ENCODE data around the gene ZNF331.
"Not testable (repeated sequence)": the region's sequence is repeated elsewhere in the genome, so short reads cannot be mapped to it uniquely, and the experiment has no call there.

The ZNF331 gene

DNA sequence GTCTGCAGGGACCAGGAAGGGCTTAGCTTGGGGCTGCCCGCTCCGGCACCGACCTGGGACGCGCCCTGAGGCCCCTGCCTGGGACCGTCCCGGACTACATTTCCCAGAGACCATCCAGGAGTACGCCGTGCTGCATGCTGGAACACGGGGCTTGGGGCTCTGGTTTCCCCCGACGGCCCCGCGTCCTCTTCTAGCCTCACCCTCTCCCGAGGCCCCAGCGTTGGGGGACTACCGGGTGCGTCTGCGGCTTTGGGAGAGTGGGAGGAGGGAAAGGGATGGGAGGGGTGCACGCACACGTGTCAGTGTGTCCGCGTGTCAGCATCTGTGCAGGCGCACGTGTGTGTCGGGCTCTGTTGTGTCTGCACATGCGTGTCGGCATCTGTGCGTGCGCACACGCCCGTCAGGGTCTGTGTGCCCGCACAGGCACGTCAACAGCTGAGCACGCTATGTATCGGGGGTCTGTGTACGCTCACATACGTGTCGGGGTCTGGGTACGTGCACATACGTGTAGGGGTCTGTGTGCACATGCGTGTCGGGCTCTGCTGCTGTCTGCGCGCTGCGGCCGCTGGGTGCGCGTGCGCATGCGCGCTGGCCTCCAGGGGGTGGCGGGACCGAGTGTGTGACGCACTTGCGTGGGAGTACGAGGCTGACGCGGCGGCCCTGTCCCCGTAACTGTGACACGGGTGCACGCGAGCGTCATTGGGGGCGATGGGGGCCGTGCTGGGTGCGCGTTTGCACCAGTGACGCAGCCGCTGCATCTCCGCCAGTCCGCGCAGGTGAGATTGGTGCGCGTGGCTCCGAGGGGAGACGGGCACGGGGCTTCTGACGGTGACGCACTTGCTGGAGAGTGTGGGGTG lies at the start of gene ZNF331:
ZNF331 (plus strand) TSS at position 625 of the 857 bp plus-strand sequence. CDS start 31,232 bp downstream, outside the sequence.
- peak; percentile 89 for DNase-seq

DNA sequence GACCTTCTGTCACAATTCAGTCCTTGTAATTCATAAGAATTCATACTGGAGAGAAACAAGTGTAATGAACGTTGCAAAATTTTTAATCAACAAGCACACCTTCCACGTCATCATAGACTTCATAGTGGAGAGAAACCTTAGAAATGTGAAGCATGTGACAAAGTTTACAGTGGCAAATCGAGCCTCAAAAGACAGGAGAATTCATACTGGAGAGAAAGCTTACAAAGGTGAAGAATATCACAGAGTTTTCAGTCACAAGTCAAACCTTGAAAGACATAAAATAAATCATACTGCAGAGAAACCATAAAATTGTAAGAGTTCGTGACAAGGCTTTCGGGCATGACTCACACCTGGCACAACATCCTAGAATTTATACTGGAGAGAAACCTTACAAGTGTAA lies 45.8 kb upstream of the ZNF331 start:
- DNase-seq: no peak

DNA sequence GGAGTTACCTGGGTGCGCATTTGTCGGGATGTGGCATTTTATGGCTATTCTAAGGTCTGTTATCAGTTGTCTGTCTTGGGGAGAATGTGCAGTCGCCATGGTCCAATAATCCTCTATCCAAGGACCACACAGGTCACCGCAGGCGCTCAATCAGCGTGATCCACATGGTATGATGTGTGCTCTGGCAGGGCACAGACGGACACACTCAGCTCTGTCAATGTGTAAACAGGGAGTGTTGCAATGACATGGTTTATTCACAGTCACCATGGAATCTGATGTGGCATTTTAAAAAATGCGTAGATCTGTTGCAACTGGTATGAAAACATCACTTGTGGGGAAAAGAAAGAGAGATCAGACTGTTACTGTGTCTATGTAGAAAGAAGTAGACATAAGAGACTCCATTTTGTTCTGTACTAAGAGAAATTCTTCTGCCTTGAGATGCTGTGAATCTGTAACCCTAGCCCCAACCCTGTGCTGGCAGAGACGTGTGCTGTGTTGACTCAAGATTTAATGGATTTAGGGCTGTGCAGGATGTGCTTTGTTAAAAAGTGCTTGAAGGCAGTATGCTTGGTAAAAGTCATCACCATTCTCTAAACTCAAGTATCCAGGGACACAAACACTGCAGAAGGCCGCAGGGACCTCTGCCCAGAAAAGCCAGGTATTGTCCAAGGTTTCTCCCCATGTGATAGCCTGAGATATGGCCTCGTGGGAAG lies 40.5 kb upstream of the ZNF331 start:
- not testable (repeated sequence) for DNase-seq

DNA sequence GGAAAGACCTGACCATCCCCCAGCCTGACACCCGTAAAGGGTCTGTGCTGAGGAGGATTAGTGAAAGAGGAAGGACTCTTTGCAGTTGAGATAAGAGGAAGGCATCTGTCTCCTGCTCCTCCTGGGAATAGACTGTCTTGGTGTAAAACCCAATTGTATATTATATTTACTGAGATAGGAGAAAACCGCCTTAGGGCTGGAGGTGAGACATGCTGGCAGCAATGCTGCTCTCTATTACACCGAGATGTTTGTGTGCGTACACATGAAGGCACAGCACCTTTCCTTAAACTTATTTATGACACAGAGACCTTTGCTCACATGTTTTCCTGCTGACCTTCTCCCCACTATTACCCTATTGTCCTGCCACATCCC lies 39.9 kb upstream of the ZNF331 start:
- DNase-seq: not testable (repeated sequence)

DNA sequence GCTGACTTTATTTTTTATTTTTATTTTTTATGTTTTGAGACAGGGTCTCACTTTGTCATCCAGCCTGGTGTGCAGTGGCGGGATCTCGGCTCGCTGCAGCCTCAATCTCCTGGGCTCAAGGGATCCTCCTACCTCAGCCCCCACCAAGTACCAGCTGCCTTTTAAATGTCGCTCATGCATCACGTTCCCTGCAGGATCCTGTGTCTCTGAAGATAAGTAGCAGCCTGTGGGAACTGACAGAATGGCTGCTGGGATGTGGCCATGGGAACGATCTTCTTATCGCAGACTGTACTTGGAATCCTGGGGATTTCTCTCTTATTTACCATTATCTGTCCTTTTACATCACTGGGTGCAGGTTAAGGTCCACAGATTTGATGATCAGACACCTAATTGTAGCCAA lies 34.8 kb upstream of the ZNF331 start:
- DNase-seq: not testable (repeated sequence)

DNA sequence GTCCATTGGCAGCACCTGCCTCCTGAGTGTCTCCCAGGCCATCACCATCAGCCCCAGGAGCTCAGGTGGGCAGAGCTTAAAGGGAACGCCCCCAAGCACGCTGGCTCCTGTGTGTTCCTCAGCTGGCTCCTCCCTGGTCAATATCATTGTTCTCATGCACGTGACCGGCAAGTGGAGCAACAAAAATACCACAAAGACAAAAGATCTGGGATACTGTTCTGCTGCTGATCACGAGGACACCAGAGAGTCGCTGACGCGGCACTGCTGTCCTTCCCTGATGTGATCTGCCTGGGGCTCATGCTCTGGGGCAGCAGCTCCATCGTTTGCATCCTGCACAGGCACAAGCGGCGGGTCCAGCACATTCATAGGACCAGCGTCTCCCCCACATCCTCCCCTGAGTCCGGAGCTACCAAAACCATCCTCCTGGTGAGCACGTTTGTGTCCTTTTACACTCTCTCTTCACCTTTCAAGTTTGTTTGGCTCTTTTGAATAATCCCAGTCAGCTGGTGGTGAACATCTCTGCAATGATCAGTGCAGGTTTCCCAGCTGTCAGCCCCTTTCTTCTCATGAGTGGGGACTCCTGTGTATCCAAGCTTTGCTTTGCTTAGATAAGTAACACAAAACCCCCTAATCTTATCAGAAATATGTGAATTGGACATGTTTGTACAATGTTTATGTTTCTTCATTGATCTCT lies 34.1 kb upstream of the ZNF331 start:
- not testable (repeated sequence) for DNase-seq

DNA sequence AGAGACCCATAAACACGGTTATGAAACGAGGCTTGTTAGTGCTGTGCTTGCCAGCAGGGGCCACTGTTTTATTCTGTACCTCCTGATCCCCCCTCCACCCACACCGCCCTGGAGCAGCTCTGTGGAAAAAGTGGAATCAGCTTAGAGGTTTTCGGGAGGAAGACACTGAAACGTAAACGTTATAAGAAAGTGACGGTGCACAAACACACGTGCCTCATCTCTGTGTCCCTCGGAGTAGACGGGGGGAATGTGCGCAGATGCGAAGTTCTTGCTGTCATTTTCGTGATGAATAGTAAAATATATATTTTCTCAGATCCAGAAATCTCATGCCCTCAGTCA lies 33.6 kb upstream of the ZNF331 start:
- not testable (repeated sequence) for DNase-seq

DNA sequence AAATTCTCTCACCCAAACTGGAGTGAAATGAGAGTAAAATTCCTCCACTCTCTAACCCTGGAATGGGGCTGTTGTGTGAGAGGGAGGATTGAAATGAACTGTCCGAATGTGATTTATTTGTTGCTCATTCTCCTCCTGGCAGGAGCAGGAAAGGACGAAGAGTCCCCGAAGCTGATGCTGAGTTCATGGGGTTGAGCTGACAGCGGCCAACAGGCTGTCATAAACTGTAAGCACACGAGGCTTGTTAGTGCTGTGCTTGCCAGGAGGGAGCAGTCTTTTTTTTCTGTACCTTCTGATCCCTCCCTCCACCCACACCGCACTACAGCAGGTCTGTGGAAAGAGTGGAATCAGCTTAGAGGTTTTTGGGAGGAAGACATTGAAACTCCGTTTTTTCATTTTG lies 33.1 kb upstream of the ZNF331 start:
- DNase-seq: no peak

DNA sequence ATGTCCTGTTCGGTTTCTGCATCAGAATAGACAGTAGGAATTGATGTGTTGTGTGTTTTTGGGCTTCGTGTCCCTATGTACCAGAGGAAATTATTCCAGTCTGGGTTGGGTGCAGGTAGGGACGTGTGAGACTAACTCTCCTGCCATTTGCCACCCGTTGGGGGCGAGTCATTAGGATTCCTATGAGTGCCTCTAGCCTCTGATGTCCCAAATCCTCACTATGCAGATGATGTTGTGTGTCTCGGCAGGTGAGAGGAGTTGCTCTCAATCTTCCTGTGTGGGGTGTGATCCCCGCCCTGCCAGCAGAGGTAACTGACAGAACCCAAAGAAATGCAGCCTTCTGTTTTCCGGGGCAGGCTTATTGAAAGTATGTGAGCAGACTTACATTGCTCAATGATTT lies 31.2 kb upstream of the ZNF331 start:
- DNase-seq: no peak

DNA sequence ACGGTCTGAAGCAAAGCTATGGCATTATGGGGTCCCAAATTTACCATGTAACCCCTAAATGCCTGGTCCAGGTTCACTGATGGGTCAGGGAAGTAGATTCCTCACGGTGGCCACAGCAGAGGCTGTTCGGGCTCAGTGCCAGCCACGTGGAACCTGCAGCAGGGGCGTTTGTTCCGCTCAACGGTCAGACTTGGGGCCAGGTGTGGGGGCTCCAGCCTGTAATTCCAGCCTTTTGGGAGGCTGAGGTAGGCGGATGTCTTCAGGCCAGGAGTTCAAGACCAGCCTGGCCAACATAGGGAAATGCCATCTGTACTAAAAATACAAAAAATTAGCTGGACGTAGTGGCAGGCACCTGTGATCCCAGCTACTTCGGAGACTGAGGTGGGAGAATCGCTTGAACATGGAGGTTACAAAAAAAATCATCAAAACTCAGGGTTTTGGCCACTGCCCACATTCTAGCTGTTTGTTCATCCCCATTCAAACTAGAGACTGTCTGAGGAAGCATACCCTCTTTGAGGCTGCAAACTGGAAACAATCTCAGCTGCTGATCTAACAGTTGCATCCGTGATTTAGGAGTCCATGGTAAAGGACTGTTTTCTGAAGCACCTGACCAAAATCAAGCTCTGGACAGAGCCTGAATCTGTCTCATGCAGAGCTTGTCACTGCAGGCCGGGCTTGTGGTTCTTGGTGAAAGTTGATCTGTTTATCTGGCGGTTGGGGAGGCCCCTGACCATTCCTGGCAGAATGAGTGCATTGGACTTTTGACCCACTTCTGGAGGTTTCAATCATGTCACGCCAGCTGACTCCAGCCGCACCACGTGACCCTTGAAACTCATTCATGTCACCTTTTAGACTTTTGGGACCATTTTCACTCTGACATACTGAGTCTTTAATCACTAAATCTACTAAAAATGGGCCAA lies 30.2 kb upstream of the ZNF331 start:
- DNase-seq: no peak

DNA sequence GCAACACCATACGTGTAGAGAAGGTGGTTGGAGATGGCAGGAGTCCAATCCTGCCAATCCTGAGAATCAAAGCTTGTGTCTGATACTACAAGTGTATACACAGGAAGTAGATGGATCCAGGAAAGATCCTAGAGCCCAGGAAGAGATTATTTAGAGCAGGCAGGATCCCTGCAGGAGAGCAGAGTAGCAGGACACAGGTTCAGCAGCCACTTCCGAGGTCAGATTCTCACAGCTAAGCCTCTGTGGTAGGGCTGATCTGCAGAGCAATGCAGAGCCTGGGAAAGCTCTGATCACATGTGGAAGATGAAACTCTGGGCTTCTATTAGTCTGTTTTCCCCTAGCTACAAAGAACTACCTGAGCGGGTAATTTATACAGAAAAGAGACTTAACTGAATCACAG lies 28.5 kb upstream of the ZNF331 start:
- DNase-seq: no peak

DNA sequence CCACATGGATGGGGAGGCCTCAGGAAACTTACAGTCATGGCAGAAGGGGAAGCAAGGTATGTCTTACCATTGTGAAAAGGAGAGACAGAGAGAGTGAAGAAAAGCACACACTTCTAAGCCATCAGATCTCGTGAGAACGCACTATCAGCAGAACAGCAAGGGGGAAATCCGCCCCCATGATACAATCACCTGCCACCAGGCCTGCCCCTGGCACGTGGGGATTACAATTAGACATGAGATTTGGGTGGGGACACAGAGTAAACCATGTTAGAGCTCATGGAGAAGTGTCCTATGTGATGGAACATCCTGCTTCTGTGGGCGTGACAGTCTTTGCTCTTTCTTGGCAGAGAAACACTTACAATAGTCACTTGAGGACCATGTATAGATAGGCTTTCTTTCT lies 28.1 kb upstream of the ZNF331 start:
- no peak for DNase-seq

DNA sequence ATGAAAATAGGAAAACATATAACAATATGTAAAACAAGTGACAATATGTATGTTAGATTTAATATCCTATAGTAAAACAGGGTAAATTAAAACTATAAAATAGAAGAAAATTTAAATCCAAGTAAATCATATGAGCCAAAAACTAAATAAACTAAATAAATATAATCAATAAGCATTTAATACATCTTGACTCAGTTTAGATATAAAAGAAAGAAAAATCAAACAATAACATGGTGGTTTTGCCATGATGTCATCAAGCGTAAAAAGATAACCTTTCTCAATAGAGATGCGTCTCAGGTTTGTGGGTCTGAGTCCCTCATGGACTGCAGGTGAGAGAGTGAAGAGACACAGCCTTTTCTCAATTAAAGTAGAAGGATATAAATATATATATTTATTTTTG lies 26.6 kb upstream of the ZNF331 start:
- no peak for DNase-seq

DNA sequence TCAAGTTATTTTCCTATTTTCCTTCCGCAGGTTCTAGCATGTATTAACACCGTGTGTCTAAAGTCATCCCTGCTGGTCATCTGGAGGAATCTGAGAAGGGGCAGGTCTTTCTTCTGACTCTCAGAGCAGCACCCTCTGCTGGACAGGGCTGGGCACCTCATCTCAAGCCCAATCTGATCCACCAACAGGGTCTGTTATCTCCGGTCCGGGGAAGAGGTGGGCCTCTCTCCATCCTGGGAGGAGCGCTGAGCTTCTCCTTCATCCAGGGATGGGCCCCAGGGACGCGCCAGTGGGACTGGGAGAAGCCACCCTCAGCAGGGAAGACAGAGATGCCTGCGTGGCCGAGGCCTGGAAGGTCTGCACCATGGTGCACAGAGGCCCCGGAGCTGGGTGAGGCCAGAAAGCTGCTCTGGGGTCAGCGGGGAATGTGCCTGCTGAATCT lies 26.0 kb upstream of the ZNF331 start:
- DNase-seq: peak; percentile 66

DNA sequence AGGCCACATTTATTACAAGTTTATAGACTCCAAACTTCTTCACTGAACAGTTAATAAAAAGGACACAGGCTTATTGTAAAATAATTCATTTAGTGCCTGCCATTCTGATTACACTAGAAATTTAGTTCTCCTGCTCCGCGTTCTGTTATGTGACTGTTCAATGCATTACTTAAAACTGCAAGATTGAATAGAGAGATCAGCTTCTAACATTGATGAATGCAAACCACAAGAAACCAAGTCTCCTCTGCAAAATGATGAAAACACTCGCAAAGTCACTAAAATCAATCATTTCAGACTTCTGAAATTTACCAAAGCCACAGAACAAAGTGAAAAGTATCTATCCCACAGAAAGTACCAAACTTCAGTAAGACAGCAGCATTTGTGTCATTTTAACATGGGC lies 22.9 kb upstream of the ZNF331 start:
- not testable (repeated sequence) for DNase-seq

DNA sequence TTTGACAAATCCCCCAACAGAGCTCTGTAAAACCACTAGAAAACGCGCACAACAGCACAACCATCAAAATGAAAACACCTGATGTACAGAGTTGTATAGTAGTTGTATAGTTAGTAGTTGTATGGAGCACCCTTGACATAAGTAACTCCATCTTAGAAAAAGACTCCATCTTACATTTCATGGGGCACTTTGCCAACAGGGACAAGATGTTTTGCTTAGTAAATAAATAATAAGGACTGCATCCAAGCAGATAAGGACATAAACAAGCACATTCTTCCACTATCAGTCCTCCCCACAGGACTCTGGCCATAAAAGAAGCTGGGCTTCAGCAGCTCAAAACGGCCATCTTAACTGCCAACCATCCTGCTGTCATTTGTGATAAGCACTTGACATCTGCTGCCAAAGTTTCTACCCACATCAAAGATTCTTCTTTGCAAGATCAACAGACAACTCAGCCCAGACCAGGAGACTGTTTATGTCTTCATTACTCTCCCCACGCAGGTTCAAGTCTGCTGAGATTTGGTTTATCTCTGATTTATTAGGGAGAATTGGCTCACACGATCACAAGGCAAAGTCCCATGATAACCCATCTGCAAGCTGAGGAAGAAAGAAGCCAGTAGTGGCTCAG lies 20.7 kb upstream of the ZNF331 start:
- no peak for DNase-seq

DNA sequence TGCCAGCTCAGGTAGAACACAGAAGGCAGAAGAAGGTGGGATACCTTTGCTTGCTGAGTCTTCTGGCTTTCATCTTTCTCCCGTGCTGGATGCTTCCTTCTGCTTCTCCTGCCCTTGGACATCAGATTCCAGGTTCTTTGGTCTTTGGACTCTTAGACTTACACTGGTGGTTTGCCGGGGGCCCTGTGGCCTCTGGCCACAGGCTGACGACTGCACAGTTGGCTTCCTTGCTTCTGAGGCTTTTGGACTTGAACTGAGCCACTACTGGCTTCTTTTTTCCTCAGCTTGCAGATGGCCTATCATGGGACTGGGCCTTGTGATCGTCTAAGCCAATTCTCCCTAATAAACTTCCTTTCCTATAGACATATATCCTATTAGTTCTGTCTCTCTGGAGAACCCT lies 19.8 kb upstream of the ZNF331 start:
- DNase-seq: no peak

DNA sequence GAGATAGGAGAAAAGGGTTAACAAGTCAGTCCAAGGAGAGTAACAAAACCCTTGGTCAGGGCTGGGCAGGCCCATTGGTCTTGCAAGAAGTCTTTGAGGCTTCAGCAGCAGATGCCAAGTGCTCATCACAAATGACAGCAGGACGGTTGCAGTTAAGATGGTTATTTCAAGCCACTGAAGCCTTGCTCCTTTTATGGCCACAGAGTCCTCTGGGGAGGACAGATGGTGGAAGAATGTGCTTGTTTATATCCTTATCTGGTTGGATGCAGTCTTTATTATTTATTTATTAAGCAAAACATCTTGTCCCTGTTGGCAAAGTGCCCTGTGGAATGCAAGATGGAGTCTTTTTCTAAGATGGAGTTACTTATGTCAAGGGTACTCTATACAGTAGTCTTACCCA lies 19.2 kb upstream of the ZNF331 start:
- no peak for DNase-seq

DNA sequence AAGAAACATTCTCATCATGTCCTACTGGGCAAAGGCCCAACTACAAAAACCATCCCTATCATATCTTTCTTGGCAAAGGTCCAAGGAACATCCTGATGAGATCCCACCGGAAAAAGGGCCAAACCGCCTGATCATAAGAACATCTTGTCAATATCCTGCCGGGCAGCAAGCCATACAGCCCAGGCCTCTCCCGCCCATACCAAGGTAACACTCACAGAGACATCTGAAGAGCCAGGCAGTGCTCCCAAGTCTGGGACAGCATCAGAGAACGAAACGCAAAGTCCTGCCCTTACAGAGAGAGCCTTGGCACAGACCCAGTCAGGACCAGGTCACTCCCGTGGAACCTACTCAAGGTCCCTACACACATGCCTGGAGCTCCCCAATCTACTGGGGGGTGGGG lies 18.5 kb upstream of the ZNF331 start:
- no peak for DNase-seq

DNA sequence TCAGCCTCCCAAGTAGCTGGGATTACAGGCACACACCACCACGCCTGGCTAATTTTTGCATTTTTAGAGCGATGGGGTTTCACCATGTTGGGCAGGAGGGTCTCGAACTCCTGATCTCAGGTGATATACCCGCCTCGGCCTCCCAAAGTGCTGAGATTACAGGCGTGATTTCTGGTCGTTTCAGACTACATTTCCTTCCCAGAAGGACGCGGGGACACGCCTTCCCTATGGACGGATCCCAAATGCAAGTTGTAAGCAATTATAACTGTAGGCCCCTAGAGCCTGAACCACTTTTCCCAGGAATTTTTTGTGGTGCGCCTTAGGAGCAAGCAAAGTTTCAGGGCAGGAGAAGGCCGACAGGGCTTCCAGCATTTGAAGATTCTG lies 17.8 kb upstream of the ZNF331 start:
- no peak for DNase-seq

DNA sequence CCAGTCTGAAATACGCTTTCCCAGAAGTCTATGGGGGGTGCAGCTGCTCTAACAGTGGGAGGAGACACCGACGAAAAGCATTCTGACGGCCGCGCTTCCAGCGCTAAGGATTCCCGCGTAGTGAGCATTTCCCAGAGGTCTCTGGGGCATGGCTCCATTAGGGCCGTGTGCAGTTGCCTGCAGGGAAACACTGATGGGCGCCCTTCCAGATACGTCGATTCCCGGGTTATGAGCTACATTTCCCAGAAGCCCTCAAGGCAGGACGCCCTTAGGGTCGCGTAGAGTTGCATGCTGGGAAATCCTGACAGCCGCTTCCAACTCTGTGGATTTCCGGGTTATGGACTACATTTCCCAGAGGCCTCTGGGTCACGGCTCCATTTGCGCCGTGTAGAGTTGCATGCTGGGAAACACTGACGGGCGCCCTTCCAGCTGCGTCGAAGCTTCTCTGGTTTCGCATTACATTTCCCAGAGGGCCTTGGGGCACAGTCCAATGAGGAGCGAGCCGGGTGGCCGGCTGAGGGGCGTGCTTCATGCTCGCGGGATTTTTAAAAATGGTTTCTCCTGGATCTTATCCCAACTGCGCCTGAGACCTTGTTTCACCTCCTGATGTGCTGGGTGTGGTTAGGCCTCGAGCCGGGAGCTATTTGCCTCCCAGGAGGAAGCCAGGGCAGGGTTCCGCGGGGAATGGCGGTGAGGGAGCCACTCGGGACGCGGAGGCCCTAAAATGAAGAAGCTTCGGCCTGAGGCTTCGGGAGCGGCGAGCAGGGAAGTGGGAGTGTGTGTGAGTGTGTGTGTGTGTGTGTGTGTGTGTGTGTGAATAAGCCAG lies 17.2 kb upstream of the ZNF331 start:
- DNase-seq: peak; percentile 91

Data from CD4-positive, alpha-beta T cell treated with Interleukin-17A for 4 hours (primary cell).